Left lobe of liver (tissue), 2 donors: ENCODE measurements around the gene SERF1A. TPM values are rescaled to one million over a fixed set of nuclear protein-coding genes. Genes with fewer than 3 reads are reported as not detected.
"Not testable (repeated sequence)": the region's sequence is repeated elsewhere in the genome, so short reads cannot be mapped to it uniquely, and the experiment has no call there.

ENCODE experiments used
- ATAC-seq: fragments of 200-7000 bp; cut with Tn5 transposase; one replicate; pipeline ENCODE4 v1.9.1; 2020; ENCODE audit warnings: mild to moderate bottlenecking, moderate library complexity
- DNase-seq: peaks from one replicate; pipeline ENCODE4 v3.0.0-alpha.2; 2020; ENCODE audit warnings: low spot score
- total RNA-seq: library from RNA; stranded (reverse); gene quantifications from one replicate; pipeline ENCODE4 v1.2.1, GENCODE V29; 2021
- donor health status: DM: no; HTN: no; CAD: no; lungs with moderate emphysema.
- donor health status: DM: no; HTN: yes; CAD: no.

SERF1A gene
- total RNA-seq: not detected

DNA sequence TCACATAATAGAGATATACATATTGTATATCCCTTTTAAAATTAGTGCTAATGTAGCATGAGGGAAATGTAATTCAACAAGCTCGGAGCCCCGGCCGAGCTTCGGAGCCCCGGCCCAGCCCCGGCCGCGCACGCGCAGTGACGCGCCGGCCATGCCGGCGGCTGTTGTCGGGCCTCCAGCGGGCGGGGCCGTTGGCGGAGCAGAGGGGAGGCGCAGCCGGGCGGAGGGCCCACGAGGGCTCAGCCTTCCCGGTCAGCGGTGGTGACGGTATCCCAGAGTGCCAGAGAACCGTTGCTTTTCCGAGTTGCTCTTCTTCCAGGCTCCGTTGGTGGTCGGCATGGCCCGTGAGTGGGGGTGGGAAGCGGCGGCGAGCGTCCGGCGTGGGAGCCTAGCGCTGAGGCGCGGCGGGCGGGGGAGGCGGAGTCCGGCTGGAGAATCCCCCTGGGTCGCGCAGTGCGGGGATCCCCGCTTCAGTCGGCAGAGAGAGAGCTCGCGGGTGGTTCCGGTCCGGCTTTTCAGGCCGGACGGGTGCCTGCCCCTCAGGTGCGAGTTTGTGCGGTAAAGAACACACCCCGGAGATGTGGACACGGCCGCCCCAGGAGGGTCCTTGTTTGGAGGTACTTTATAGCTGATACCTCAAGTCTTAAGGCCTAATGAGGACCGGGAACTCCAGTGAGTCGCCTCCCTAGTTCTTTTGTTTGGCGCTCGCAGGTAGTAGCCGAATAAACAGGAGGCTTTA is at the start of gene SERF1A:
Gene SERF1A, plus strand, starts transcription at position 137 of the 739 bp plus-strand sequence. Its CDS starts 201 bp downstream, at position 338.
- peak; percentile 99 for ATAC-seq
- DNase-seq: not testable (repeated sequence)

DNA sequence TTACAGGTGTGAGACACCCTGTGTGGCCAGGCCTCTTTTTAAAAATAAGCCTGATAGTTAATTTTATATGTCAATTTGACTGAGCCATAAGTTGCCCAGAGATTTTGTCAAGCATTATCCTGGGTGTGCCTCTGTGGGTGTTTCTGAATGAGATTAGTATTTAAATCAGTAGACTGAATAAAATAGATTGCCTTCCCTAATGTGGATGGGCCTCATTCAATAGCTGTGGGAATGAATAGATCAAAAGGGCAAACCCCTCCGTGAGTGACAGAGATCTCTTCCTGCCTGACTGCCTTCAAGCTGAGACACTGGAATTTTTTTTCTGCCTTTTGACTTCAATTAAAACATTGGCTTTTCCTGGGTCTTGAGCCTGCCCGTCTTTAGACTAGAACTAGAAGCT is 33.7 kb upstream of the SERF1A start:
- not testable (repeated sequence) for ATAC-seq, DNase-seq

GRCh38 chr5:70870626-70871025 is 29.8 kb upstream of the SERF1A start:
- not testable (repeated sequence) for DNase-seq

DNA sequence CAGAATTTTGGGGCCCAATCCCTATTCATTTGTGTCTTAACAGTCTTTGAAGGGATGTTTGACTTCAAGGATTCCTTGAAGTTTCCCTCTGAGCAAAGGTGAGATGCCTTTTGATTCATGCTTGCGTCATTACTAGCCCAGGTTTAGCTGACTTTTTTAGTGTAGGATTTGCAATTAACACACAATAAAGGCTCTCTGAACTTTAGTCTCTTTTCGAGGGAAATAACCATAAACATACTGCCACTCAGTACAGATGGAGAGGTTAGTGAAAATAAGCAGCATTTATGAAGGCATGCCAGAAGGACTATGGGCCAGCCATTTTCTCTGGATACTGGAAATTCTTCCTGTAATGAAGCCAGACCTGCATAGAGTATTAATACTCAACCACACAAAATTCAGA is 4.4 kb upstream of the SERF1A start:
- not testable (repeated sequence) for DNase-seq, ATAC-seq

More at GRCh38 chr5:70870626-70871025, 29.8 kb upstream of the SERF1A start:
- not testable (repeated sequence) for ATAC-seq

DNA sequence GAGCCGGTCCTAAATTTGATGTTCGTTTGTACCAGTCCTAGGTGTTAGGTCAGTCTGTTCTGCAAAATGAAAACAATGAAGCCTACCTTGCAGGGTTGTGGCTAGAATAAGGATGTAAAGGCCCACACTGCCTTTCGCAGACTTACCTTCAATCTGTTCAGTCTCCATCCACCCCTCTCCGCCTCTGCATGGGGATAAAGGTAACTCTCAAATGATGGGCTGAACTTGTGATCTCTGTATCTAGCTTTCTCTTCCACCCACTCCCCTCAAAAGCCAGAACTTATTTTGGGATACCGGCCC is 753 bp downstream of the SERF1A start:
- not testable (repeated sequence) for DNase-seq
- peak; percentile 46 for ATAC-seq

DNA sequence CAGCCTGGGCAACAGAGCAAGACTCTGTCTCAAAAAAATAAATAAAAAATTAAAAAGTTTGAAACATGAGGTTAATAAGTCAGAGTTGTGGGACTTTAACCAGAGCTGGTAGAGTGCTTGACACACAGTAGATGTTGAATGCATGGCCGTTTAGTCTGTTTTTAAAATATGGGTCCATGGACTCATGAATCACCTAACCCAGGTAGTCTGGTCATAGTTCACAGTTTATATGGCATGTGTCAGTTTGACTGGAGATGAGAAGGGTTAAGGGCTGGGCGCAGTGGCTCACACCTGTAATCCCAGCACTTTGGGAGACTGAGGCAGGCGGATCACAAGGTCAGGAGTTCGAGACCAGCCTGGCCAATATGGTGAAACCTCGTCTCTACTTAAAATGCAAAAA is 6.2 kb downstream of the SERF1A start:
- ATAC-seq, DNase-seq: not testable (repeated sequence)

GRCh38 chr5:70916829-70917228 is 16.4 kb downstream of the SERF1A start:
- DNase-seq, ATAC-seq: not testable (repeated sequence)

DNA sequence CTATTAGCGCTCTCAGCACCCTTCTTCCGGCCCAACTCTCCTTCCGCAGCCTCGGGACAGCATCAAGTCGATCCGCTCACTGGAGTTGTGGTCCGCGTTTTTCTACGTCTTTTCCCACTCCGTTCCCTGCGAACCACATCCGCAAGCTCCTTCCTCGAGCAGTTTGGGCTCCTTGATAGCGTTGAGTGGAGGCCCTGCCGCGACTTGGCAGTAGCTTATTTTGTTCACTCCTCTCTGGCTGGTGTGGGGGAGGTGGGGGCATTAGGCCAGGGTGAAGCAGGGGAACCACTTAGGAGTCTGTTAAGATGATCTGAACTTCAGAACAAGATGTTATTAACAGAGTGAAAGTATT is 24.7 kb downstream of the SERF1A start:
- DNase-seq: not testable (repeated sequence)
- ATAC-seq: peak; percentile 60

GRCh38 chr5:70931709-70932368 is 31.4 kb downstream of the SERF1A start:
- DNase-seq, ATAC-seq: not testable (repeated sequence)

DNA sequence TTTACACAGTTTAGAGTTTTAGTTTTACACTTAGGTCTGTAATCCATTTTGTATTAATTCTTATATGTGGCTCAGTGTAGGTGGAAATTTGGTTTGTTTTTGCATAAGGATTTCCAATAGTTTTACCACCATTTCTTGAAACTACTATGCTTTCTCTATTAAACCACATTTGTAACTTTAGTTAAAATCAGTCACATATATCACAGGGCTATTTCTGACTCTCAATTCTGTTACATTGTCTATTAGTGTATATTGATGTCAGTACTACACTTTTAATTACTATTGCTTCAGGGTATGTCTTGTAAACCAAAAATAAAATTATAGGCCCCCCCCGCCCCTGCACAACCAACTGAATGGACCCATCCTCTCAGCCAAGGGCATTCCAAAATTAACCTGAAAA is 32.1 kb downstream of the SERF1A start:
- not testable (repeated sequence) for ATAC-seq

DNA sequence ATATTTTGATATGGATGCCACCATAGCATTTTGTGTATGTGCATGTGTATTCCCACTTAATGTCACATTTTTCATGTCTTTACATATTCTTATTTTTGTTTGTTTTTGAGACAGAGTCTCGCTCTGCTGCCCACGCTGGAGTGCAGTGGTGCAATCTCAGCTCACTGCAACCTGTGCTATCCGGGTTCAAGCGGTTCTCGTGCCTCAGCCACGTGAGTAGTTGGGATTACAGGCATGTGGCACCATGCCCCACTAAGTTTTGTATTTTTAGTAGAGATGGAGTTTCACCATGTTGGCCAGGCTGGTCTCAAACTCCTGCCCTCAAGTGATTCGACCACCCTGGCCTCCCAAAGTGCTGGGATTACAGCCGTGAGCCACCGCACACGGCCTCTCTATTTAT is 52.6 kb downstream of the SERF1A start:
- DNase-seq: not testable (repeated sequence)

More for the DNA sequence above, 32.1 kb downstream of the SERF1A start:
- DNase-seq: not testable (repeated sequence)

More for the DNA sequence above, 52.6 kb downstream of the SERF1A start:
- not testable (repeated sequence) for ATAC-seq

Other genes with a start within 250 kb of the SERF1A start
- 8.3 TPM for gene SMN1, start 24.4 kb downstream of the SERF1A start, total RNA-seq
- 5.5 TPM for gene NAIP, start 124.7 kb downstream of the SERF1A start, total RNA-seq
- gene GTF2H2, start 167.0 kb downstream of the SERF1A start, total RNA-seq: 9.0 TPM